ENCODE data around the gene ASL.
"Not testable (repeated sequence)": the region's sequence is repeated elsewhere in the genome, so short reads cannot be mapped to it uniquely, and the experiment has no call there.

DNA sequence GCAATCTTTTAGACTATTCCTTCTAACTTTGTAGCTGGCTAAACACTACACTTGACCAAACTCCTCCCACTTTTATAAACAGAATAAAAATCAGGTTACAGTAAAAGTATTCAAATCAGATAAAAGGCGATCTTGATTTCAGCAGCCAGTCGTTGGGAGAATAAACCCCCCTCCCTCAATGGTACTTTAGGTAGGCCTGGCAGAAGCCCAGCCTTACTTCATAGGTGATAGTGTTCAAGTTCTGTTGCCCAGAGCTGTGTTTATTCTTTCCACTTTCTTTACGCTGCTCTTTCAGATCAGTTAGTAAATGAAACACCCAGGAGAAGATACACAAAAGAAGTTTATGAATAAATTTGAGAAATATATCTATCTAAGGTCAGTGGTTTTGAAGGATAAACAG is 47.3 kb upstream of the ASL start:
- TF ChIP-seq POLR2A (IDR thresholded peaks at IDR 0.05): not testable (repeated sequence)
- TF ChIP-seq, protein P1, sequence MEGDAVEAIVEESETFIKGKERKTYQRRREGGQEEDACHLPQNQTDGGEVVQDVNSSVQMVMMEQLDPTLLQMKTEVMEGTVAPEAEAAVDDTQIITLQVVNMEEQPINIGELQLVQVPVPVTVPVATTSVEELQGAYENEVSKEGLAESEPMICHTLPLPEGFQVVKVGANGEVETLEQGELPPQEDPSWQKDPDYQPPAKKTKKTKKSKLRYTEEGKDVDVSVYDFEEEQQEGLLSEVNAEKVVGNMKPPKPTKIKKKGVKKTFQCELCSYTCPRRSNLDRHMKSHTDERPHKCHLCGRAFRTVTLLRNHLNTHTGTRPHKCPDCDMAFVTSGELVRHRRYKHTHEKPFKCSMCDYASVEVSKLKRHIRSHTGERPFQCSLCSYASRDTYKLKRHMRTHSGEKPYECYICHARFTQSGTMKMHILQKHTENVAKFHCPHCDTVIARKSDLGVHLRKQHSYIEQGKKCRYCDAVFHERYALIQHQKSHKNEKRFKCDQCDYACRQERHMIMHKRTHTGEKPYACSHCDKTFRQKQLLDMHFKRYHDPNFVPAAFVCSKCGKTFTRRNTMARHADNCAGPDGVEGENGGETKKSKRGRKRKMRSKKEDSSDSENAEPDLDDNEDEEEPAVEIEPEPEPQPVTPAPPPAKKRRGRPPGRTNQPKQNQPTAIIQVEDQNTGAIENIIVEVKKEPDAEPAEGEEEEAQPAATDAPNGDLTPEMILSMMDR (IDR thresholded peaks at IDR 0.05): not testable (repeated sequence)
